Measurements from ENCODE around the gene TMEM39A.

TMEM39A gene

GRCh38 chr3:119456469-119456868, 6.9 kb downstream of the TMEM39A start:
- no peak for DNase-seq (ENCODE audit: low spot score)

GRCh38 chr3:119453822-119454221, 9.6 kb downstream of the TMEM39A start:
- DNase-seq (ENCODE audit: low spot score), result no peak

- DNase-seq (ENCODE audit: low spot score), result no peak
These were observed 18.8 kb downstream of the TMEM39A start for GRCh38 chr3:119444590-119444989.

- DNase-seq (ENCODE audit: low spot score), result no peak
These were observed 20.2 kb downstream of the TMEM39A start for GRCh38 chr3:119443179-119443578.

GRCh38 chr3:119437691-119438258, 25.6 kb downstream of the TMEM39A start:
- no peak for DNase-seq (ENCODE audit: low spot score)

GRCh38 chr3:119436977-119437376, 26.4 kb downstream of the TMEM39A start:
- DNase-seq (ENCODE audit: low spot score), result no peak

- DNase-seq (ENCODE audit: low spot score), result no peak
These were observed 28.7 kb downstream of the TMEM39A start for GRCh38 chr3:119434703-119435102.

- DNase-seq (ENCODE audit: low spot score), result no peak
These were observed 29.6 kb downstream of the TMEM39A start for GRCh38 chr3:119433613-119434325.

- DNase-seq (ENCODE audit: low spot score), result no peak
These were observed 34.9 kb downstream of the TMEM39A start for GRCh38 chr3:119428538-119428937.

GRCh38 chr3:119427669-119428068, 35.7 kb downstream of the TMEM39A start:
- no peak for DNase-seq (ENCODE audit: low spot score)

- no peak for DNase-seq (ENCODE audit: low spot score)
These were observed 43.2 kb downstream of the TMEM39A start for GRCh38 chr3:119420196-119420595.

- DNase-seq (ENCODE audit: low spot score), result no peak
These were observed 44.8 kb downstream of the TMEM39A start for GRCh38 chr3:119418641-119419040.

- DNase-seq (ENCODE audit: low spot score), result no peak
These were observed 45.5 kb downstream of the TMEM39A start for GRCh38 chr3:119417771-119418512.

GRCh38 chr3:119416873-119417272, 46.5 kb downstream of the TMEM39A start:
- DNase-seq (ENCODE audit: low spot score), result no peak

GRCh38 chr3:119413603-119414280, 49.7 kb downstream of the TMEM39A start:
- DNase-seq (ENCODE audit: low spot score), result peak; percentile 5

- no peak for DNase-seq (ENCODE audit: low spot score)
These were observed 53.6 kb downstream of the TMEM39A start for GRCh38 chr3:119409844-119410243.

- no peak for DNase-seq (ENCODE audit: low spot score)
These were observed 55.0 kb downstream of the TMEM39A start for GRCh38 chr3:119408243-119408950.

GRCh38 chr3:119405315-119405714, 58.1 kb downstream of the TMEM39A start:
- no peak for DNase-seq (ENCODE audit: low spot score)

GRCh38 chr3:119403201-119403600, 60.2 kb downstream of the TMEM39A start:
- no peak for DNase-seq (ENCODE audit: low spot score)

- no peak for DNase-seq (ENCODE audit: low spot score)
These were observed 60.6 kb downstream of the TMEM39A start for GRCh38 chr3:119402791-119403190.

- no peak for DNase-seq (ENCODE audit: low spot score)
These were observed 61.6 kb downstream of the TMEM39A start for GRCh38 chr3:119401503-119402440.

Measured in globus pallidus (tissue), 1 donor.